ENCODE results near the gene ASF1A. TPM values are rescaled to one million over a fixed set of nuclear protein-coding genes. Genes with fewer than 3 reads are reported as not detected.

The ASF1A gene
- total RNA-seq, 1 donor from 2014 or later, result 21.3 TPM

DNA sequence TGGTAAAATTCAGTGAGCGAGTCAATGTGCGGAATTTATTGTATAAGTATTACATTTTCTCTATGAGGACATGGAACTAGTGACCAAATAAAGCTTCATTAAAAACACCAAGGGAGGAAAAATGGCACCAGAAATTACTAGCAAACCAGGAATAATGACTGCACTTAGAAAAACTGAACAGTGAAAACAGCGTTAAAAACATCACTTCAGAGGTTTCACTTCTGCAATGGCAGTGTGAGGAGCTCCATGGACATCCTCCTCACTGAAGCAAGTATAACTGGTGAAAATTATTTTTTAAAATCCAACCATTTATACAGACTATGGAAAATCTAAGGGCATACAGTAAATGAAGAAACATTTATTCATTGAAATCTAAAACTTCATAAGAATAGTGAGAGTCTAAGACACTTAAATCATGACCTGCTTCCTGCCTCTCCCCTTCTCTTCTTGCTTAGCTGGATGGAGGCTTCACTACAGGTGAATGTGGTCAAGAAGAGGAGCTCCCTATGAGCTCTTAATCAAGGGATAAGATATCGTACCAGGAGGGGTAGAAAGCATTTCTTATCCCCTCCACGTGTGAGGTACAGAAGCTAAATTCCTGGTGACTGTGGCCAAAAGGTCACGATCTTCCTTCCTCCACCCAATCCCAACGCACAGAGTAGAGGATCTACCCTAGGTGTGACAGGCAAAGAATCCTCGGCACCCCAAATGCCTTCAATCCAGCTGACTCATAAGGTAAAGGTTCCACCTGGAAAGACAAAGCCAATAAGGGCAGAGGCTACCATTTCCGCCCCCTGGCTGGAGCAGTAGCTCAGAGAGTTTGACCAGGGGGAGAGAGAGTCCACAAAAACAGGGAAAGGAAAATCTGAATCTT is 12.3 kb upstream of the ASF1A start:
- no peak for DNase-seq

- DNase-seq, result no peak
These were observed 11.5 kb upstream of the ASF1A start for GRCh38 chr6:118882314-118882905.

DNA sequence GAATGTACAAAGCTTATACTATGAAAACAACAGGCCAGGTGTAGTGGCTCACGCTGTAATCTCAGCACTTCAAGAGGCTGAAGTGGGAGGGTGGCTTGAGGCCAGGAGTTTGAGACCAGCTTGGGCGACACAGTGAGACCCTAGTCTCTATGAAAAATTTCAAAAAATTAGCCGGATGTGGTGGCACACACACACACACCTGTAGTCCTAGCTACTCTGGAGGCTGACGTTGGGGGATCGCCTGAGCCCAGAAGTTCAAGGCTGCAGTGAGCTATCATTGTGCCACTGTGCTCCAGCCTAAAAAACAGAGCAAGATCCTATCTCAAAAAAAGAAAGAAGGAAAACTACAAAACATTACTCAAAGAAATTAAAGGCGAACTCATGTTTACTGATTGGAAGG is 7.3 kb upstream of the ASF1A start:
- no peak for DNase-seq

GRCh38 chr6:118889163-118889562 is 4.8 kb upstream of the ASF1A start:
- DNase-seq, result no peak

DNA sequence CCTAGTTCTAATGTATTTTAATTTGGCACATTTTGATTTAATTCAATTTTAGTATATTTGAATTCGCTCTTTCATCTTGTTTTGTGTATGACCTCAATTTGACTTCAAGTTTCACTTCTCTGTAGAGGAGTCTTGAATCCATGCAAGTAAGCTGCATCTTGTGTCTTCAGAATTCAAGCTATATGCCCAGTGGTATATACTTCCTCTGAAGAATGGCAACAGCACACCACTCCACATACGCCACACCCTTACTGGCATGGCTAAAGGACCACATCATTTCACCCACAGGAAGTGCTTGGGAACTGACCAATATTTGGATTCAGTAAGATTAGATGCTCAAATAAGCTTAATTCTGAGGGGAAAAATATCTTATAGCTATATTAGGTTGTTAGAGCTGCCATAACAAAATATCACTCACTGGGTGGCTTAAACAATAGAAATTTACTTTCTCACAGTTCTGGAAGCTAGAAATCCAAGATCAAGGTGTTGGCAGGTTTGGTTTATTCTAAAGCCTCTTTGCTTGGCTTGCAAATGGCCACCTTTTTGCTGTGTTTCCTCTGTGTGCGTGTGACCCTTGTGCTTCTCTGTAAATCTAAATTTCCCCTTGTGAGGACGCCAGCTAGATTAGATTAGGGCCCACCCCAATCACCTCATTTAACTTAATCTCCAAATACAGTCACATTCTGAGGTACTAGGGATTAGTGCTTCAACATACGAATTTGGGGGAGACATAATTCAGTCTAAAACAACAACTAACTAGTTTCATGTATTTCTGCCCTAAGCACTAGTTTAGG is 2.8 kb upstream of the ASF1A start:
- no peak for DNase-seq

DNA sequence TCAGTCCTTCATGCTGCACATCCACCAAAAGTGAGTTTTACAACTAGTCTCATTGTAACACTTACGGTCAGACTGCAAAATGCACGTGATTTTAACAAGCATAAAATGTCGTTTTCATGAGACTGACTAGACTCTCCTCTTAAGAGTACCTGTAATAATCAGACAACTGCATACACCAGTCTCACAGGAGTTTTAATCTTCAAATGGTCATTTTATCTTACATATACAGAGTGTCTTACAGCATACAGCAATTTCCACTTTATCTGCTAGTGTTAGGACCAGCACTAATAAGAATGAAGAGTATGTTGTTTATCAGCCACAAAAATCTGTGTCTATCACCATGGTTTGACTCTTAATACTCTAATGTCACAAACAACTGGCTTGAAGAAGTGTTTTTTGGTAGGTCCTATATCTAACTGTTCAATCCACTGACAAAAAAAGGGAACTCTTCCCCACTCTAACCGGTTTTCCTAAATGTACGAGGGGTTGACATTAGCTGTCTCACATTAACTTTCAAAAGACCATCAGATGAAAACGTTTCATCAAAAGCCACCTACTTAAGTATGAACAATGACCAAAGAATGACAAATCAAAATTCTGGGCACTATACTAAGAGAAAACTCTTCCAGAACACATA is 1.5 kb upstream of the ASF1A start:
- peak; percentile 8 for DNase-seq

DNA sequence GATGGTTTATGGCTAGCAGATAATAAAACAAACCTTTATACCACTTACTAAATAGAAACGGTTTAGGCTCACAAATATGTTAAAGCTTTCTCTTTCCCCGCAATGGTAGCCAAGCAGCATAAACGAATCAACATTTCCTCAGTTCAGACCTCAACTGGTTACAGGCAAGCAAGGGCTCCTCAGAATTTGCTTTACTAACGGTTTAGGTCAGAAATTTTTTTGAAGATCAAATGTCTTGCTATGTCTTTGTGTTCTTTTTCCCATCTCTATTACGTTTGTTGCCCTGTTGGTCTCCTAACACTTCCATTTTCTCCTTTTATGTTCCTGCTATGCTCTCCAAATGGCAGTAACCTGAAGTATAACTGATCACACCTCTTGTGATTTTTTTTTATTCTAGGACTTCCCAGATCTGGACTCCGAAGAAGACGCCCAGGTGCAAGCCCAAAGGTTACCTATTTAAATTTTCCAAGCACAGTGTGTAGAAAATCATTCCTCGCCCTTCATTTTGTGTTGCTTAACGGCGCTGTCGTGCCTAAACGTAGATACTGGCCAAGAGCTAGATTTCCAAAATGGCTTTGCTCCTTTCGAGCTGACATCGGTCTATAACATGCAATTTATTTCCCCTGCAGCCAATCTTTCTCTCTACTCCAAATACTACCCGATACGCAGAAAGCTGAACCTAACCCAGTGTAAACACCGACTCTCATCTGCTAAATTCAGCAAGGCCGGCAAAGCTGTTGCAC is 717 bp upstream of the ASF1A start:
- peak; percentile 92 for DNase-seq

GRCh38 chr6:118894425-118895260 is 691 bp downstream of the ASF1A start:
- DNase-seq, result peak; percentile 56

DNA sequence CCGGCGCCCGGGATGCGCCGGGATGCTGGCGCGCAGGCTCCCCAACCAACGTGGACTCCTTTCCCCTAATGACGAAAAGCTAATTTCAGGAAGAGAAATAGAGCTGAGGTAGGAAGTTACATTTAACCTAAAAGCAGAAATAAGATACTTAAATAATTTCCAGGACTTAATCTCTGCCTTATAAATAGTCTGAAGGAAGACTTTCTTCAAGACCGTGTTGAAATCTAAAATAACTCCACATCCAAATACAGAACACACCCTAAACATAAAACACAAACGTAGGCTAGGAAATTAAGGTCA is 1.3 kb downstream of the ASF1A start:
- peak; percentile 23 for DNase-seq

GRCh38 chr6:118895859-118896258 is 1.9 kb downstream of the ASF1A start:
- no peak for DNase-seq

GRCh38 chr6:118896339-118897136 is 2.6 kb downstream of the ASF1A start:
- no peak for DNase-seq

DNA sequence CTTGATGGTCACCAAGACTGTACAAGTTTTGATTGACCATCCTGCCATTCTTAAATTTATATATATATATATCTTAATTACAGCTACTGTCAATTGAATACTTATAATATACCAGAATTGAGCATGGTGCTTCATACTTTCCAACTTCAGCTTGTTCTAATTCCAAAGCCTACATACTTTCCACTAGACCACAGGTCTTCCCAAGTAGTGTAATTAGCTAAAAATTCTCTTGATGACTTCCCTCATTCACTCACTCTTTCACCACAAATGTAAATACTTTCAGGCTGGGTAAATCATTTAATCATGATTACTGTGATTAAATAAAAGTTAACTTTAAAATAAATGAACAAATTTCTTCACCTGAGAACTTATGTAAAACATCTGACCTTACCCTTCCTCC is 3.4 kb downstream of the ASF1A start:
- DNase-seq, result no peak

DNA sequence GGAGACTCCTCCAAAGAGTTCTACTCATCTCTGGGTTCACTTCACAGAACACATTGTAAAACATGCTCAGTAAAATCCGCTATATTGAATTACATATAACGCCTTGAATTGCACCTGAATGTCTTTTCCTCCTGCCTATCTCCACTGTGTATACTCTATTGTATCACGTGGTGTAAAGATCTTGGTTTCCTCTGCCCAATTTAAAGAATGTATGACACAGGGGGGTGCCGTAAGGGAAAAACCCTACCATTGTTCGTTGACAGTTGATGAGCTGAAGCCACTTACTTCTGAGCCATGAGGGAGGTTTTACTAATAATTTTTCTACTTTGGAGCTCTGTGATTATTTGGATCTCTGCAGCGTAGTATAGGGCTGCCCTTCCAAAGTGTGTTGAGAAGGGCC is 6.0 kb downstream of the ASF1A start:
- no peak for DNase-seq

DNA sequence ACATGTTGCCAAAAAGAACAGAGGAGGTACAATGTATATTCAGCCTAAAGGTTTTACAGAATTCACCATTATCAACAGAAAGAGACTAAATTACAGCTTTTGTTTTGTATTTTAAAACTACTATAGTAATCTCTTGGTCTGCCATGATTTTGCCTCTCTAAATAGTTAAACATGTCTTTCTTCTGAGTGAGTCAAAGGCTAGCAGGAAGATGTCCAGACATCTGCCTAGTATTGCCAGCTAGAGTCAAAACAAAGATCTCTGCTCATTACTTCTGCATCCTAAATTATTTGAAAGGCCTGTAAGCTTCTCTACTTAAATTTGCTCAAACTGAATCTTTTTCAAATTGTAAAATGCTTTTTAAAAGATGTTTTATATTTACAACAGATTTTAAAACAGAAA is 8.8 kb downstream of the ASF1A start:
- no peak for DNase-seq

GRCh38 chr6:118903138-118903537 is 9.2 kb downstream of the ASF1A start:
- no peak for DNase-seq

- DNase-seq, result no peak
These were observed 9.7 kb downstream of the ASF1A start for GRCh38 chr6:118903691-118904090.

GRCh38 chr6:118905084-118905483 is 11.1 kb downstream of the ASF1A start:
- no peak for DNase-seq

DNA sequence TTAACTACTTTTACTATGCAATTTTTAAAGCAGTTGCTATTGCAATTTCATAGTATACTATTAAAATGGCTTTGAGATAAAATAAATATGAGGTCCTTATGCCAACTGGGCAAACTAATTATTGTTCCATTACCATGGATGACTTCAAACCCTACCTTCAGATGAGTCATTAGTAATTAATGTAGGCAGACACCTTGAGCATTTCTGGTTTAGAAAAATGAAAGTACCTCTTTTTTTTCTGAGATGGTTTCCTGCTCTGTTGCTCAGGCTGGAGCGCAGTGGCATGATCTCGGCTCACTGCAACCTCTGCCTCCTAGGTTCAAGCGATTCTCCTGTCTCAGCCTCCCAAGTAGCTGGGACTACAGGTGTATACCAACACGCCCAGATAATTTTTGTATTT is 11.9 kb downstream of the ASF1A start:
- no peak for DNase-seq

DNA sequence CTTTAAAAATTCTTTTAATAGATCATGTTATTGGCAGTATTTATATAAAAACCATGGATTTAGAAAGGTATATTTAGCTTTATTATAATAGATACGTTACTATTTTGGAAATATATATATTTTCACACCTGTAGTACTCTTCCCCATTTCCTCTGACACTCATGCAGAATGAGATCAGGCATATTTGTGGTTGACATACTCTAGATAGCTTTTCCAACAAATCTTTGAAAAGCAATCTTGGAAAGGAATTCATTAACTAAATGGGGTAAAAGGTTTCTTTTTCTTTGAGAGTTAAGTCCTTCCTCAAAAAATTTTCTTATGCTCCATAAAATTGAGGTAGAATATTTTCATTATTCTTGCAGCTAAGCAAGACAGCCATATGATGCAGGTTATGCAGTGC is 14.5 kb downstream of the ASF1A start:
- DNase-seq, result no peak

GRCh38 chr6:118912646-118913045 is 18.7 kb downstream of the ASF1A start:
- DNase-seq, result no peak

All from skin of body (tissue), 2 donors.